H9 (cell line): ENCODE data around the gene SMS. TPM values are rescaled to one million over a fixed set of nuclear protein-coding genes. Genes with fewer than 3 reads are reported as not detected.

Source experiments
- DNase-seq: peaks from one replicate; pipeline ENCODE4 v3.0.0-alpha.2; 2017
- H2AFZ ChIP-seq: one replicate; pipeline ENCODE4 v1.6.1; 2013; ENCODE audit warnings: mild to moderate bottlenecking, low read length, control low read depth, moderate library complexity
- H2AK5ac ChIP-seq: 2 replicates; pipeline ENCODE4 v1.6.1; 2013; ENCODE audit warnings: low read length, control low read depth, mixed read lengths; ENCODE audit not compliant: insufficient read length
- H2BK120ac ChIP-seq: one replicate; pipeline ENCODE4 v1.6.1; 2013; ENCODE audit warnings: low read depth, mild to moderate bottlenecking, low read length, control low read depth, inconsistent platforms; ENCODE audit not compliant: poor library complexity, severe bottlenecking
- H2BK12ac ChIP-seq: 2 replicates; pipeline ENCODE4 v1.6.1; 2013; ENCODE audit warnings: low read length, control low read depth, mixed read lengths, low read depth; ENCODE audit not compliant: insufficient read length
- H2BK15ac ChIP-seq: 2 replicates; pipeline ENCODE4 v1.6.1; 2013; ENCODE audit warnings: low read depth, low read length, control low read depth
- H2BK20ac ChIP-seq: one replicate; pipeline ENCODE4 v1.6.1; 2013; ENCODE audit warnings: low read depth, mild to moderate bottlenecking, low read length, control low read depth, inconsistent platforms; ENCODE audit not compliant: poor library complexity, severe bottlenecking
- H2BK5ac ChIP-seq: 2 replicates; pipeline ENCODE4 v1.6.1; 2013; ENCODE audit warnings: low read length, control low read depth, mixed read lengths; ENCODE audit not compliant: insufficient read length
- H3K14ac ChIP-seq: 2 replicates; pipeline ENCODE4 v1.6.1; 2013; ENCODE audit warnings: low read length, control low read depth; ENCODE audit not compliant: insufficient read depth
- H3K18ac ChIP-seq: 2 replicates; pipeline ENCODE4 v1.6.1; 2013; ENCODE audit warnings: low read depth, mild to moderate bottlenecking, mixed read lengths, low read length, control low read depth; ENCODE audit not compliant: insufficient read length
- H3K23ac ChIP-seq: 2 replicates; pipeline ENCODE4 v1.6.1; 2013; ENCODE audit warnings: low read length, control low read depth, mixed read lengths, low read depth; ENCODE audit not compliant: insufficient read length
- H3K23me2 ChIP-seq: 2 replicates; pipeline ENCODE4 v1.6.1; 2013; ENCODE audit warnings: low read depth, mild to moderate bottlenecking, mixed read lengths, low read length, control low read depth; ENCODE audit not compliant: insufficient read length, poor library complexity, severe bottlenecking
- H3K27ac ChIP-seq: 2 replicates; pipeline ENCODE4 v1.5.1; 2013; ENCODE audit warnings: low read length, control low read depth, mixed read lengths, low read depth; ENCODE audit not compliant: insufficient read length
- H3K27me3 ChIP-seq: 2 replicates; pipeline ENCODE4 v1.6.1; 2013; ENCODE audit warnings: low read length, control low read depth, inconsistent platforms; ENCODE audit not compliant: insufficient read depth
- H3K4ac ChIP-seq: 2 replicates; pipeline ENCODE4 v1.6.1; 2013; ENCODE audit warnings: low read depth, mild to moderate bottlenecking, control low read depth, inconsistent platforms, low read length, moderate library complexity
- H3K4me1 ChIP-seq: 2 replicates; pipeline ENCODE4 v1.6.1; 2013; ENCODE audit warnings: low read length, control low read depth, inconsistent platforms; ENCODE audit not compliant: insufficient read depth
- H3K4me2 ChIP-seq: 2 replicates; pipeline ENCODE4 v1.6.1; 2013; ENCODE audit warnings: low read length, control low read depth, mixed read lengths; ENCODE audit not compliant: insufficient read length, insufficient read depth
- H3K56ac ChIP-seq: 2 replicates; pipeline ENCODE4 v1.6.1; 2013; ENCODE audit warnings: low read depth, mild to moderate bottlenecking, mixed read lengths, low read length, control low read depth; ENCODE audit not compliant: insufficient read length
- H3K79me1 ChIP-seq: 2 replicates; pipeline ENCODE4 v1.6.1; 2013; ENCODE audit warnings: low read depth, mild to moderate bottlenecking, moderate library complexity, low read length, control low read depth, inconsistent platforms; ENCODE audit not compliant: insufficient read depth, poor library complexity, severe bottlenecking
- H3K79me2 ChIP-seq: 2 replicates; pipeline ENCODE4 v1.6.1; 2013; ENCODE audit warnings: low read length, control low read depth, inconsistent platforms; ENCODE audit not compliant: insufficient read depth
- H3K9ac ChIP-seq: 2 replicates; pipeline ENCODE4 v1.6.1; 2013; ENCODE audit warnings: low read length, control low read depth, mixed read lengths; ENCODE audit not compliant: insufficient read length; ENCODE audit errors: extremely low read depth
- H3K9me3 ChIP-seq: one replicate; pipeline ENCODE4 v1.6.1; 2013; ENCODE audit warnings: low read depth, low read length, inconsistent platforms; ENCODE audit not compliant: control insufficient read depth
- H3T11ph ChIP-seq: one replicate; pipeline ENCODE4 v1.6.1; 2013; ENCODE audit warnings: mild to moderate bottlenecking, low read length, control low read depth, inconsistent platforms
- H4K20me1 ChIP-seq: one replicate; pipeline ENCODE4 v1.6.1; 2013; ENCODE audit not compliant: control insufficient read depth, insufficient read length, insufficient read depth
- H4K5ac ChIP-seq: 2 replicates; pipeline ENCODE4 v1.6.1; 2013; ENCODE audit warnings: low read depth, mild to moderate bottlenecking, mixed read lengths, low read length, control low read depth; ENCODE audit not compliant: insufficient read length
- H4K8ac ChIP-seq: replicated peaks from 2 replicates; pipeline ENCODE4 v1.6.1; 2013; ENCODE audit warnings: low read length, control low read depth, mixed read lengths, low read depth; ENCODE audit not compliant: insufficient read length
- H4K91ac ChIP-seq: 2 replicates; pipeline ENCODE4 v1.6.1; 2013; ENCODE audit warnings: low read depth, mild to moderate bottlenecking, moderate library complexity, mixed read lengths, low read length, control low read depth; ENCODE audit not compliant: insufficient read length
- H3K27ac Mint-ChIP-seq, 3 experiments: 2 replicates in 2 of 3; 3 replicates in 1 of 3; pipeline ENCODE4 v1.8.0; 2020 to 2021; ENCODE audit warnings: mixed read lengths in 3 of 3, mild to moderate bottlenecking in 1 of 3, moderate library complexity in 1 of 3
- H3K27me3 Mint-ChIP-seq: 2 replicates; pipeline ENCODE4 v1.8.0; 2021; ENCODE audit warnings: low read depth, mild to moderate bottlenecking, moderate library complexity, mixed read lengths
- H3K36me3 Mint-ChIP-seq, 3 experiments: 2 replicates in 2 of 3; 3 replicates in 1 of 3; pipeline ENCODE4 v1.8.0; 2020 to 2021; ENCODE audit warnings: low read depth in 3 of 3, mixed read lengths in 3 of 3; ENCODE audit not compliant: insufficient read depth in 1 of 3
- H3K4me1 Mint-ChIP-seq, 2 experiments: 2 replicates each; pipeline ENCODE4 v1.8.0; 2020; ENCODE audit warnings: mixed read lengths in 2 of 2
- H3K4me3 Mint-ChIP-seq, 2 experiments: 2 replicates in 1 of 2; 3 replicates in 1 of 2; pipeline ENCODE4 v1.8.0; 2020 to 2021; ENCODE audit warnings: mild to moderate bottlenecking in 2 of 2, mixed read lengths in 2 of 2, moderate library complexity in 1 of 2
- H3K9me3 Mint-ChIP-seq, 2 experiments: 2 replicates in 1 of 2; 3 replicates in 1 of 2; pipeline ENCODE4 v1.8.0; 2020; ENCODE audit warnings: mild to moderate bottlenecking in 2 of 2, mixed read lengths in 2 of 2, moderate library complexity in 1 of 2
- CTCF ChIP-seq: fragments of 200-600 bp; sonication (generic); conservative IDR thresholded peaks from 3 replicates; pipeline ENCODE4 v1.8.0; 2021; ENCODE audit warnings: antibody characterized with exemption, mild to moderate bottlenecking
- WGBS: extraction: QIAGEN DNeasy Blood & Tissue Kit; methylation state at CpG from one replicate; pipeline ENCODE4 v1.1.7; 2013; ENCODE audit warnings: missing lambda C conversion rate, low lambda C conversion rate, mixed read lengths; ENCODE audit not compliant: insufficient read length; ENCODE audit errors: extremely low coverage; 5-methylcytosine and 5-hydroxymethylcytosine counted together
- total RNA-seq: library from RNA; stranded (reverse); gene quantifications from 2 replicates; pipeline ENCODE4 v1.2.1, GENCODE V29; 2021

SMS gene
- total RNA-seq, 1 experiment from 2014 or later = 415 TPM

- no peak for DNase-seq
- Histone ChIP-seq H3K23me2 (no peaks in the 10 kb centered on the region), H3K18ac (no peak overlapping the region), H3K79me2 (no peaks in the 10 kb centered on the region), H2BK20ac (no peak overlapping the region), H3K56ac (no peak overlapping the region), H3K4me1 (no peaks in the 10 kb centered on the region), H2AK5ac (no peak overlapping the region), H3K23ac (no peak overlapping the region), H3K9ac (no peak overlapping the region), H3K14ac (no peak overlapping the region), H4K20me1 (no peaks in the 10 kb centered on the region), H3K4ac (no peak overlapping the region), H3K79me1 (no peaks in the 10 kb centered on the region), H2BK15ac (no peak overlapping the region), H4K5ac (no peak overlapping the region), H3K9me3 (no peaks in the 10 kb centered on the region), H2BK5ac (no peak overlapping the region), H2BK12ac (no peak overlapping the region), H3K27ac (no peak overlapping the region), H3K27me3 (no peaks in the 10 kb centered on the region), H2BK120ac (no peak overlapping the region), H4K8ac (no peak overlapping the region), H4K91ac (no peak overlapping the region), H3T11ph (no peak overlapping the region), H2AFZ (no peak overlapping the region), H3K4me2 (no peak overlapping the region)
- no peaks in the 10 kb centered on the region for H3K27me3 Mint-ChIP-seq
- no peak overlapping the region for H3K27ac Mint-ChIP-seq
- no peak overlapping the region for H3K4me3 Mint-ChIP-seq
- no peak for TF ChIP-seq CTCF
- peaks cover 35 to 87% (median 77%) of the 10 kb centered on the region in 3 experiments for H3K36me3 Mint-ChIP-seq
- H3K4me1 Mint-ChIP-seq = no peaks in the 10 kb centered on the region; a peak in 1 of 4 replicates
- peaks cover 0 to 14% of the 10 kb centered on the region in 2 experiments; a peak in 4 of 5 replicates for H3K9me3 Mint-ChIP-seq
- WGBS = no CpG with 5 or more reads among the region's 5 CpGs
Observed at GRCh38 chrX:21978346-21978745, 37.8 kb downstream of the SMS start.
